PC-3 (cell line): ENCODE measurements around the gene IFIT2.

Experiments
- EZH2 ChIP-seq: fragments of 300-600 bp; sonication (generic); IDR thresholded peaks from one replicate; pipeline ENCODE4 v1.6.1; 2017; ENCODE audit warnings: antibody characterized with exemption, mild to moderate bottlenecking, low read length; ENCODE audit not compliant: unreplicated experiment
- EZH2phosphoT487 ChIP-seq: fragments of 300-600 bp; sonication (generic); IDR thresholded peaks from 2 replicates; pipeline ENCODE4 v1.6.1; 2018; ENCODE audit warnings: mild to moderate bottlenecking, antibody characterized with exemption, low read length, borderline replicate concordance
- TF ChIP-seq, protein P1 (sequence below): fragments of 300-600 bp; sonication (generic); conservative IDR thresholded peaks from 2 replicates; pipeline ENCODE4 v1.5.1; 2017; ENCODE audit warnings: antibody characterized with exemption, low read depth, mild to moderate bottlenecking, low read length

DNA sequence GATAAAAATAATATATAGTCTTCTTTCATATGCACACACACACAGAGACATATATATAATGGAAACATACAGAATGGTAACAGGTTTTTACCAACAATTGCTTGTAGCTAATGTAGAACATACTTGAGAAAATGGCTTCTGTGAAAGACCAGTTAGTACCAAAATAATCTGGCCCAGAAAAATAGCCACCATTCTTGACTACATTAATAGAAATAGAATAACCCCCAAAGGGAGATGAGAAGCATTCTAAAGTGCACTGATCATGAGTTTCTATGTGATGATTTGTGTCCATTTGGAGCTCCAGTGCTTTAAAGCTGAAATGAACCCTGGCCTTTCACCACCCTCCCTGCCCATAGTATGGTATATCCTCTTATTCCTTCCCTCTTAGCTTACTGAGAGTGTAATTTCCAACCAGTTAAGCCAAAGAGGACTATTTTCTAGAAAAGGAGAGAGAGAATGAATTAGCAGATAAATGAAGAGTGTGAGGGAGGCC is 22.9 kb upstream of the IFIT2 start:
- TF ChIP-seq, protein P1, sequence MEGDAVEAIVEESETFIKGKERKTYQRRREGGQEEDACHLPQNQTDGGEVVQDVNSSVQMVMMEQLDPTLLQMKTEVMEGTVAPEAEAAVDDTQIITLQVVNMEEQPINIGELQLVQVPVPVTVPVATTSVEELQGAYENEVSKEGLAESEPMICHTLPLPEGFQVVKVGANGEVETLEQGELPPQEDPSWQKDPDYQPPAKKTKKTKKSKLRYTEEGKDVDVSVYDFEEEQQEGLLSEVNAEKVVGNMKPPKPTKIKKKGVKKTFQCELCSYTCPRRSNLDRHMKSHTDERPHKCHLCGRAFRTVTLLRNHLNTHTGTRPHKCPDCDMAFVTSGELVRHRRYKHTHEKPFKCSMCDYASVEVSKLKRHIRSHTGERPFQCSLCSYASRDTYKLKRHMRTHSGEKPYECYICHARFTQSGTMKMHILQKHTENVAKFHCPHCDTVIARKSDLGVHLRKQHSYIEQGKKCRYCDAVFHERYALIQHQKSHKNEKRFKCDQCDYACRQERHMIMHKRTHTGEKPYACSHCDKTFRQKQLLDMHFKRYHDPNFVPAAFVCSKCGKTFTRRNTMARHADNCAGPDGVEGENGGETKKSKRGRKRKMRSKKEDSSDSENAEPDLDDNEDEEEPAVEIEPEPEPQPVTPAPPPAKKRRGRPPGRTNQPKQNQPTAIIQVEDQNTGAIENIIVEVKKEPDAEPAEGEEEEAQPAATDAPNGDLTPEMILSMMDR, result no peak
- TF ChIP-seq EZH2 (no peak), EZH2phosphoT487 (no peak)
